ENCODE results near the gene PIANP. TPM values are rescaled to one million over a fixed set of nuclear protein-coding genes. Genes with fewer than 3 reads are reported as not detected.
"Not testable (repeated sequence)": the region's sequence is repeated elsewhere in the genome, so short reads cannot be mapped to it uniquely, and the experiment has no call there.

PIANP gene
- total RNA-seq, 1 donor from 2014 or later = 0.32 TPM

GRCh38 chr12:6716874-6717437, 16.3 kb upstream of the PIANP start:
- TF ChIP-seq CTCF (IDR thresholded peaks at IDR 0.05) = no peak
- TF ChIP-seq EZH2 (IDR thresholded peaks at IDR 0.05) = no peak
- TF ChIP-seq EZH2phosphoT487 (IDR thresholded peaks at IDR 0.05) = no peak
- H3K27ac Mint-ChIP-seq = peak overlapping the region; percentile 93
- Histone ChIP-seq H3K36me3 (no peaks in the 10 kb centered on the region), H3K27me3 (no peaks in the 10 kb centered on the region), H3F3A (ENCODE audit: low read depth) (no peaks in the 10 kb centered on the region), H3K9ac (no peak overlapping the region), H3K79me2 (ENCODE audit: low read depth) (no peaks in the 10 kb centered on the region), H4K20me1 (ENCODE audit: low read depth) (no peaks in the 10 kb centered on the region), H3K4me3 (no peak overlapping the region), H2AFZ (replicated peaks) (no peak overlapping the region), H3K4me2 (no peak overlapping the region), H3K4me1 (no peaks in the 10 kb centered on the region), H3K27ac (no peak overlapping the region), H3K9me3 (ENCODE audit: low read depth) (no peaks in the 10 kb centered on the region)
- no peaks in the 10 kb centered on the region for H3K27me3 Mint-ChIP-seq (ENCODE audit: insufficient read depth, low read depth)
- peaks cover 6% of the 10 kb centered on the region for H3K9me3 Mint-ChIP-seq
- H3K36me3 Mint-ChIP-seq = peaks cover 2% of the 10 kb centered on the region
- peak overlapping the region; percentile 46 for H3K4me3 Mint-ChIP-seq
- H3K4me1 Mint-ChIP-seq = no peaks in the 10 kb centered on the region
- DNase-seq (ENCODE audit: low spot score) = no peak

GRCh38 chr12:6716031-6716873, 15.6 kb upstream of the PIANP start:
- H3K9ac ChIP-seq; H3K4me3 Mint-ChIP-seq; H3K4me2 ChIP-seq; H3F3A ChIP-seq (ENCODE audit: low read depth); H3K27me3 ChIP-seq; H4K20me1 ChIP-seq (ENCODE audit: low read depth); H3K4me1 ChIP-seq; H3K9me3 Mint-ChIP-seq; H3K9me3 ChIP-seq (ENCODE audit: low read depth); H3K27ac ChIP-seq; H3K27me3 Mint-ChIP-seq (ENCODE audit: insufficient read depth, low read depth); H3K36me3 Mint-ChIP-seq; H3K36me3 ChIP-seq; H2AFZ ChIP-seq (replicated peaks); H3K4me1 Mint-ChIP-seq; H3K27ac Mint-ChIP-seq; H3K79me2 ChIP-seq (ENCODE audit: low read depth); H3K4me3 ChIP-seq; DNase-seq (ENCODE audit: low spot score): not testable (repeated sequence)

DNA sequence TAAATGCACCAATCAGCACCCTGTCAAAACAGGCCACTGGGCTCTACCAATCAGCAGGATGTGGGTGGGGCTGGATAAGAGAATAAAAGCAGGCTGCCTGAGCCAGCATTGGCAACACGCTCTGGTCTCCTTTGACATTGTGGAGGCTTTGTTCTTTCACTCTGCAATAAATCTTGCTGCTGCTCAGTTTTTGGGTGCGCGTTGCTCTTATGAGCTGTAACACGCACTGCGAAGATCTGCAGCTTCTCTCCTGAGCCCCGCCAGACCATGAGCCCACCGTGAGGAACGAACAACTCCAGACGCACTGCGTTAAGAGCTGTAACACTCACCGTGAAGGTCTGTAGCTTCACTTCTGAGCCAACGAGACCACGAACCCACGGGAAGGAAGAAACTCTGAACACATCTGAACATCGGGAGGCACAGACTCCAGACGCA, 8.4 kb upstream of the PIANP start:
- no peaks in the 10 kb centered on the region for H3K36me3 Mint-ChIP-seq
- Histone ChIP-seq H3K4me2 (no peak overlapping the region), H3K36me3 (no peaks in the 10 kb centered on the region), H3K27me3 (no peaks in the 10 kb centered on the region), H2AFZ (replicated peaks) (no peak overlapping the region), H3K4me1 (no peaks in the 10 kb centered on the region), H3K9me3 (ENCODE audit: low read depth) (no peaks in the 10 kb centered on the region), H4K20me1 (ENCODE audit: low read depth) (no peaks in the 10 kb centered on the region), H3K9ac (no peak overlapping the region), H3K27ac (no peak overlapping the region), H3K79me2 (ENCODE audit: low read depth) (no peaks in the 10 kb centered on the region), H3F3A (ENCODE audit: low read depth) (peaks cover 3% of the 10 kb centered on the region), H3K4me3 (no peak overlapping the region)
- H3K27me3 Mint-ChIP-seq (ENCODE audit: insufficient read depth, low read depth) = peaks cover 5% of the 10 kb centered on the region
- no peak for DNase-seq (ENCODE audit: low spot score)
- peaks cover 10% of the 10 kb centered on the region for H3K4me1 Mint-ChIP-seq
- peak overlapping the region; percentile 54 for H3K27ac Mint-ChIP-seq
- H3K4me3 Mint-ChIP-seq = no peak overlapping the region
- TF ChIP-seq EZH2phosphoT487 (IDR thresholded peaks at IDR 0.05) = no peak
- TF ChIP-seq EZH2 (IDR thresholded peaks at IDR 0.05) = no peak
- TF ChIP-seq CTCF (IDR thresholded peaks at IDR 0.05) = no peak
- peaks cover 5% of the 10 kb centered on the region for H3K9me3 Mint-ChIP-seq

DNA sequence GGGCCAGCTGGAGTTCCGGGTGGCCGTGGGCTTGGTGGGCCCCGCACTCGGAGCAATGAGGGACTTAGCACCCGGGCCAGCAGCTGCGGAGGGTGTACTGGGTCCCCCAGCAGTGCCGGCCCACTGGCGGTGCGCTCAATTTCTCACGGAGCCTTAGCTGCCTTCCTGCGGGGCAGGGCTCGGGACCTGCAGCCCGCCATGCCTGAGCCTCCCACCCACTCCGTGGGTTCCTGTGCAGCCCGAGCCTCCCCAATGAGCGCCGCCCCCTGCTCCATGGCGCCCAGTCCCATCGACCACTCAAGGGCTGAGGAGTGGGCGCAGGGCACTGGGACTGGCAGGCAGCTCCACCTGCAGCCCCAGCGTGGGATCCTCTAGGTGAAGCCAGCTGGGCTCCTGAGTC, 7.7 kb upstream of the PIANP start:
- H3K27me3 Mint-ChIP-seq (ENCODE audit: insufficient read depth, low read depth); H3F3A ChIP-seq (ENCODE audit: low read depth); H3K4me1 ChIP-seq; H3K36me3 Mint-ChIP-seq; H3K4me2 ChIP-seq; DNase-seq (ENCODE audit: low spot score); H3K9me3 Mint-ChIP-seq; H3K79me2 ChIP-seq (ENCODE audit: low read depth); H3K4me3 ChIP-seq; H3K9me3 ChIP-seq (ENCODE audit: low read depth); H2AFZ ChIP-seq (replicated peaks); H3K27me3 ChIP-seq; H3K36me3 ChIP-seq; H4K20me1 ChIP-seq (ENCODE audit: low read depth); H3K27ac ChIP-seq; H3K27ac Mint-ChIP-seq; H3K4me3 Mint-ChIP-seq; H3K9ac ChIP-seq: not testable (repeated sequence)
- H3K4me1 Mint-ChIP-seq = peaks cover 14% of the 10 kb centered on the region

Data from neural progenitor cell (in vitro differentiated cells).